GM19397 (cell line): ENCODE measurements around the gene MTCH2.

Source experiments
- ATAC-seq: cut with Tn5 transposase; IDR thresholded peaks from one replicate; pipeline ENCODE4 v1.9.1; 2021; ENCODE audit warnings: mild to moderate bottlenecking, moderate library complexity; ENCODE audit not compliant: unreplicated experiment

MTCH2 gene

GRCh38 chr11:47591764-47592163 lies 50.6 kb downstream of the MTCH2 start:
- no peak for ATAC-seq

- ATAC-seq = no peak
Measured at GRCh38 chr11:47589977-47590861, 52.1 kb downstream of the MTCH2 start.

- no peak for ATAC-seq
Measured at GRCh38 chr11:47589584-47589976, 52.8 kb downstream of the MTCH2 start.

DNA sequence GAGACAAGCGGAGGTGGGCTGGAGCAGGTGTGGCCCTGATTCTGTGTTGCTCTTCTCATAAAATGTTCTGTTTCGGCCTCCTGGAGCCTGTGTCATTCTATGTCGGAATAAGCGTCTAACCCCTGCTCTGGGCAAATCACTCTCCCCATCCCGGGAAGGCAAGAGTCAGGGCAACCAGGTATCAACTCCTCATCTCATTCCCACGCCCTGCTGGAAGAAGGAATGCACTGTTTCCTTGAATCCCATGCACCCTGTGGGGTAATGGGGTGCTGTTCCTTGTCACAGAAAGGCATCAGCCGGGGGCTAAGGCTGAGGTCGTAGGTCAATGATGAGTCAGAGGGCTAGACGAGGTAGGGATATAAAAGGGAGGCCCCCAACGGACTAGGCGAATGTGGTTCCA lies 53.2 kb downstream of the MTCH2 start:
- ATAC-seq = no peak

- no peak for ATAC-seq
Measured at GRCh38 chr11:47587723-47588326, 54.5 kb downstream of the MTCH2 start.

DNA sequence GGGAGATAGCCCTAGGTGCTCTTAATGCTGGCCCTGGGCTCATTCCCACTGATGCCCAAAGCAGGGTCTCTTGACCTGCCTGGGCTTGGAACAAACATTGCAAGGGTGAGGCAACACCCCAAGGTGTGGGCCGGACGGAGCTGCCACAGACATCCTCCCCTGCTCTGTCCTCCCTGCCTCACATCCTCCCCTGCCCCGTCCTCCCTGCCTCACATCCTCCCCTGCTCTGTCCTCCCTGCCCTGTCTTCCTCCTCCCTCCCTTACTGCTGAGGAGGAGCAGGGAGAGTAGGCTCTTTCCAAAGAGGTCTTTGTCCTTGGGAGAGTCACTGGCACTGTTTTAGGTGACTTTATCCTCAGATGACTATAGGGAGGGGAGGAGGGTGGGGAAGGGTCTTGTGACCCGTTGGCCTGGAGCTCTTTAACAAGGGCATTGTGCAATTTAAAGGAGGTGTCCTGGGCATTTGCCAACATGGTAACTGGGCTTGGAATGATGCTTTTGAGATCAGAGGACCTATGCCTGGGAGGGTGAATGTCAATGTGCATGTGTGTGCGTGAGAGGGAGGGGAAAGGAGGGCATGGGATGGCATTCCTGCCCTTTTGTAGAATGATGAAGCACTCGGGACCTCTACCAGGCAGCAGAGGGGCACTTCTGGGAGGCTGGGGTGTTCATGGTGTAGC lies 55.2 kb downstream of the MTCH2 start:
- ATAC-seq = no peak

DNA sequence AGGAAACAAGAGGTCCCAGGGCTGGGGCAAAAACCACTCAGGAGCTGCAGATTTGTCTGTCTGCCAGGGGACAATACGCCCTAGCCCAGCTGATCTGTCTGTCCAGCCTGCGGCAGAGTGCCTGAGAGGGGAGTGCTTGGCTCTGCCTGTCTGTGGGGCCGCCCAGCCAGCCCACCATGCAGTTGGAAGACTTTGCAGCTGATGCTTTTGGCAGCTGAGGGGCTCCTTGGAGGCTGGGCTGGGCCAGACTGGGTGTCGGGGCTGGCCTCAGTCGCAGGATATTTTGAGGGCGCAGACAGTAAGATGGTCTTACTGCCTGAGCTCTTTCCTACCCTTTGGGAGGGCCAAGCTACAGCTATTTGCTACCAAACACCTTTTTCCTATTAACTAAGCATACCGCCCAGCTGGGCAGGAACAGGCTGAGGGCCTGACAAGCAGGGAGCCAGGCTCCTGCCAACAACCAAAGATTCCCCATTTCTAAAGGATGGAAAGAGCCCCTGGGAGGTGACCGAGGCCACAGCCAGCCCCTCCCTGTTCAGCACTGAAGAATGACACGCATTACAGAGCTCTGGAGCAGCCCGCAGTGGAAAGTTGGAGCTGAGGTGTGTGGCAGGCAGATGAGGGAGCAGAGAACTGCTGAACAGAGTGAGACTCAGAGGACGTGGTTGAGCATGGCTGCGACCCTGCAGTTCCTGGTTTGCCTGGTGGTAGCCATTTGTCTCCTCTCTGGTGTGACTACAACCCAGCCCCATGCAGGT lies 56.1 kb downstream of the MTCH2 start, which contains the start of gene FAM180B:
Gene FAM180B (plus strand): TSS at position 581 of the 758 bp plus-strand sequence. CDS start 91 bp downstream, at position 672.
- ATAC-seq = no peak

GRCh38 chr11:47583844-47584243 lies 58.5 kb downstream of the MTCH2 start:
- no peak for ATAC-seq

DNA sequence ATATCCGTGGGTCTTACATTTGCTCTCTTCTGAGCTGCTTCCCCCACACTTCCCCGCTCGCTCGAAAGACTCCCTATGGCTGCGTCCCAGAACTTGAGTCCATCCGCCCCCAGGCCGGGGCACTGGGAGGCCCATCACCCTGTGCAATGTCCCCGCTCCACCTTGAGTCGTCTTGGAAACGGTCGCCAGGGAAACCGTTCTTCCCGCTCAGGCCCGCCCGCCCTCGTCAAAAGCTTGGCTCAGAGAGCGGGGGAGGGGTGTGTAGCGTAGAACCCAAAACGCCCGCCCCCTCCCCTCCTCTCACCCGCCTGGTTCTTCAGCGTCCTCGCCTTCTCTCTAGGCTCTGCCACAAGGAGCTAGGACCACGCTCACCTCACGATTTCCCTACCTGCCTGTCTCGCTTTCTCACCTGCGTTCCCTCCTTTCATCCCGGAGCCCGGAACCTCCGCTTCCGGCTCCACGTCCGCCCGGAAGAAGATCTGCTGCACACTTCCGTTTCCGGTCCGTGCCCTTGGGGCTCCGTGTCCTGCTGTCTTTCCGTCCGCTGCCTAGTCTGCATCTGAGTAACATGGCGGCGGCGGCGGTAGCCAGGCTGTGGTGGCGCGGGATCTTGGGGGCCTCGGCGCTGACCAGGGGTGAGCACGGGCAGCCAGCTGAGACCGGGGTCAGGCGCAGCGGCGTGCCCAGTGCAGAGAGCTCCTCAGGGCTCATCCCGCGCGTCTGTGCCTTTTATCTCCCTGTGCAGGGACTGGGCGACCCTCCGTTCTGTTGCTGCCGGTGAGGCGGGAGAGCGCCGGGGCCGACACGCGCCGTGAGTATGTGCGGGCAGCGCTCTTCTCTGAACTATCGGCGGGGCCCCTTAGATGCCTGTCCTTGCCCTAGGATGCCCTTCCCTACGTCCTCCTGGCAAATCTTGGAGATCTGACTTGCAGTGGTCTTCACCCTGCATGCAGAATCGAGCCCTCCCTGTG lies 63.5 kb downstream of the MTCH2 start, which contains the start of the genes KBTBD4 and NDUFS3:
Gene KBTBD4 (minus strand): TSS at position 447 of the 971 bp plus-strand sequence. CDS start 19 bp downstream, at position 428.
Gene NDUFS3 (plus strand): TSS at position 551 of the 971 bp plus-strand sequence. CDS start 18 bp downstream, at position 569.
- peak; percentile 93 for ATAC-seq

DNA sequence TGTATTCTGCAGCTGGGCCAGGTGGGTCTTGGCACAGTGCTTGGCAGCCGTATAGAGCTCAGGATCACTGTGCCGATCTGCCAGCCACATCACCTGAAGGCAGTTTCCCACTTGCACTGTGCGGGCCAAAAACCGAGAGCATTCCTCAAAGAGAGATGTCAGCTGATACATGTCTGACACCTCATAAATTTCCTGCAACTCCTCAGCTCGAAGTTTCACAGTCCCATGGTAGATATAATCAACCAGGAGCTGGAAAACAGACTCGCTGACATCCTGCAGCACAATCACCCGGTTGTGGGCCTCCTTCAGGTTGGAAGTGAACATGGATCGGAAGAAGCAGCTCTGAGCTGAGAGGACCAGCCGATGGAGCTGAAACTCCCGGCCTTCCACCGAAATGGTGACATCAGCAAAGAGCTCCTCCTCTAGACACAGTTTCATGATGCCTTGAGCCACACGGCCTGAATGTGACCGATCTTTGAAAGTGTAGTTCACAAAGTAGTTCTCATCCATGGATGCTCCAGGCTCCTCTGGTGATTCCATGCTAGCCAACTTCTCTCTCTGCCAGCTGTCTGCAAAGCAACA lies 64.8 kb downstream of the MTCH2 start:
- ATAC-seq = no peak

DNA sequence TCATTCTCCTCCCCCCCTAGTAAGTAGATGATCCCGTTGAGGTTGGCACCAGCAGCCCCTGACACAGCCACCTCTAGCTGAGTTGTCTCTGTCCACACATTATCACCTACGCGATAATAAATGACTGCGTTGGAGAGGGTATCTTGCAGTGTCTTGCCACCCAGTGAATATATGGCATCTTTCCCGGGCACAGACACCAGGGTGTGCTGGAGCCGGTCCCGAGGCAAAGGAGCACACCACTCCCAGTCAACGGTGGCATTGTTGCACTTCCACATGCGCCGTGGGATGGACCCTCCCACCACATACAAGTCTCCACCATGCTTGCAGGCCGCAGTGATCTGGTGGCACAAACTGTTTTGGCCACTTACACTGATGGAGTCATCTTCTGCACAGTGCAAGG lies 69.0 kb downstream of the MTCH2 start:
- no peak for ATAC-seq

DNA sequence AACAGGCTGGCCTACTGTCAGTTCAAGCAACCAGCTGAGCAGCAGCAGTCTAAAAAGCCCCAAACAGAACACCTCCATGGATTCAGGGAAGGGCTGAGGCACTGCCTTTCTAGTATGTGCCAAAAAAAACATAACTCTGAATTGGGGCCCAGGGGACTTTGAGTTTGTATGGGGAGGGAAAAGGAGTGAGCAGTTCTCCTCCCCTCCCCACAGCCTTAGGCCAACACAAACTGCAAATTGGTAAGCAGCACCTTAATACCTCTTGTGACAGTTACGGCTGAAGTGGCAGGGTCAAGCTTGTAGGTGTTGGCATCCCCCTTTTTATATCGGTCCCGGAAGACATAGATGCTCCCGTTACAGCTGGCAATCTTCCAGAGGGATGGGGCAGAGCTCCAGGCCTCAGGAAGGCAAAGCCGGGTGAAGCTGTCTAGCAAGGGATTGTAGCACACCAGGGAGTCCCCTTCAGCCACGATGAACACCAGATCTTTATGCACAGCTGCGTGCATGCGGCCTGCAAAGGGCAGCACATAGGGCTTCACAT lies 69.6 kb downstream of the MTCH2 start:
- ATAC-seq = no peak

- ATAC-seq = no peak
Measured at GRCh38 chr11:47571895-47572294, 70.5 kb downstream of the MTCH2 start.

DNA sequence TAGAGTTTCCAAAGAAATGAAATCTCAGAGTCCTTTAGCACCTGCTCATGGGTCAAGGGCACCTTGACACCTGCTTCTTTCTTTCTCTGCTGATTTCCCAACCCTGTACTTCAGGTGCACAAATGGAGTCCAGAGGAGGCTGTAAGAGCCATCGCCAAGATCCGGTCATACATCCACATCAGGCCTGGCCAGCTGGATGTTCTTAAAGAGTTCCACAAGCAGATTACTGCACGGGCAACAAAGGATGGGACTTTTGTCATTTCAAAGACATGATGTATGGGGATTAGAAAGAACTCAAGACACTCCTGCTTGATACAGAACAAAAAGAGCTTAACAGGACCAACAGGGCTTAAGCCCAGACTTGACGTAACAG lies 71.0 kb downstream of the MTCH2 start:
- ATAC-seq = no peak

GRCh38 chr11:47570651-47571356 lies 71.6 kb downstream of the MTCH2 start:
- ATAC-seq = no peak

DNA sequence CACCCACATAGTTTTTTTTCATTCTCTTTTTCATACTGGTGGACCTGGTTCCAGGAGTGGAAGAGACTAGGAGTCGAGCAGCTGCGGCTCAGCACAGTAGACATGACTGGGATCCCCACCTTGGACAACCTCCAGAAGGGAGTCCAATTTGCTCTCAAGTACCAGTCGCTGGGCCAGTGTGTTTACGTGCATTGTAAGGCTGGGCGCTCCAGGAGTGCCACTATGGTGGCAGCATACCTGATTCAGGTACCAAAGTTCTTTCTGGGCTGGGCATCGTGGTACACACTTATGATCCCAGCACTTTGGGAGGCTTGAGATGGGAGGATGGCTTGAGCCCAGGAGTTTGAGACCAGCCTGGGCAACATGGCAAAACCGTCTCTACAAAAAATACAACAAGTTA lies 72.7 kb downstream of the MTCH2 start:
- no peak for ATAC-seq
